H1 (cell line): ENCODE data around the gene PHLDB3. TPM values are rescaled to one million over a fixed set of nuclear protein-coding genes. Genes with fewer than 3 reads are reported as not detected.

Experiments used
- CTCF ChIA-PET: fragments of 300-600 bp; sonication (Branson Sonifier 250); formaldehyde crosslinking; loops from one replicate; lab custom pipeline; 2021; ENCODE audit not compliant: partially characterized antibody; lab: Charles Lee
- POLR2A ChIA-PET: fragments of 300-600 bp; sonication (Branson Sonifier 250); formaldehyde crosslinking; loops from one replicate; lab custom pipeline; 2021; ENCODE audit warnings: inconsistent platforms; ENCODE audit not compliant: partially characterized antibody; lab: Charles Lee
- DNase-seq, 2 experiments: peaks; one replicate each; pipeline versions ENCODE4 v3.0.0 to v3.0.0-alpha.2; 2010 to 2022; ENCODE audit warnings: low spot score in 2 of 2, low read depth in 1 of 2, mixed read lengths in 1 of 2
- FAIRE-seq: peaks from 2 replicates; lab custom pipeline; 2011; peaks lifted over from hg19 to GRCh38; lab: Jason Lieb, UNC
- H2AFZ ChIP-seq: 2 replicates; pipeline ENCODE4 v1.8.1; 2012; ENCODE audit warnings: low read length, inconsistent platforms
- H2AK5ac ChIP-seq: 2 replicates; pipeline ENCODE4 v1.6.1; 2013; ENCODE audit warnings: low read depth, low read length
- H2BK120ac ChIP-seq: replicated peaks from 2 replicates; pipeline ENCODE3; 2013; ENCODE audit warnings: low read depth, low read length, inconsistent platforms
- H2BK12ac ChIP-seq: 2 replicates; pipeline ENCODE4 v1.6.1; 2013; ENCODE audit warnings: low read depth, low read length
- H2BK15ac ChIP-seq: 2 replicates; pipeline ENCODE4 v1.6.1; 2013; ENCODE audit warnings: low read length
- H2BK20ac ChIP-seq: 2 replicates; pipeline ENCODE4 v1.6.1; 2013; ENCODE audit warnings: low read length
- H2BK5ac ChIP-seq: 2 replicates; pipeline ENCODE4 v1.6.1; 2013; ENCODE audit warnings: low read depth, low read length
- H3K14ac ChIP-seq: 2 replicates; pipeline ENCODE4 v1.6.1; 2013; ENCODE audit warnings: inconsistent platforms; ENCODE audit not compliant: insufficient read length
- H3K18ac ChIP-seq: 2 replicates; pipeline ENCODE4 v1.6.1; 2013; ENCODE audit warnings: low read length; ENCODE audit errors: extremely low read depth
- H3K23ac ChIP-seq: 2 replicates; pipeline ENCODE4 v1.6.1; 2013; ENCODE audit warnings: inconsistent platforms; ENCODE audit not compliant: insufficient read length
- H3K23me2 ChIP-seq: 2 replicates; pipeline ENCODE4 v1.6.1; 2013; ENCODE audit warnings: low read depth, low read length
- H3K27ac ChIP-seq: 2 replicates; pipeline ENCODE4 v1.6.1; 2011; ENCODE audit warnings: low read depth, low read length, inconsistent platforms
- H3K27me3 ChIP-seq, 4 experiments: replicated peaks in 1 of 4; 1 replicate in 1 of 4; 2 replicates in 3 of 4; pipeline versions ENCODE4 v1.6.1 to v1.8.1; 2011 to 2013; ENCODE audit warnings: low read length in 3 of 4, mild to moderate bottlenecking in 3 of 4, inconsistent platforms in 2 of 4, mixed read lengths in 2 of 4, moderate library complexity in 1 of 4; ENCODE audit not compliant: control insufficient read depth in 3 of 4, insufficient read depth in 3 of 4; ENCODE audit errors: extremely low read depth in 1 of 4
- H3K36me3 ChIP-seq, 4 experiments: 2 replicates each; pipeline versions ENCODE4 v1.6.1 to v1.8.1; 2011 to 2013; ENCODE audit warnings: mild to moderate bottlenecking in 4 of 4, low read length in 3 of 4, moderate library complexity in 2 of 4, control low read depth in 1 of 4, inconsistent platforms in 1 of 4; ENCODE audit not compliant: insufficient read depth in 4 of 4, control insufficient read depth in 2 of 4
- H3K4ac ChIP-seq: replicated peaks from 2 replicates; pipeline ENCODE3; 2013; ENCODE audit warnings: low read length, low read depth, mixed read lengths, inconsistent platforms; ENCODE audit not compliant: insufficient read length
- H3K4me1 ChIP-seq, 4 experiments: replicated peaks in 1 of 4; 1 replicate in 1 of 4; 2 replicates in 3 of 4; pipeline versions ENCODE4 v1.6.1 to v1.8.1; 2011 to 2013; ENCODE audit warnings: low read length in 3 of 4, inconsistent platforms in 2 of 4, mixed read lengths in 1 of 4; ENCODE audit not compliant: insufficient read depth in 4 of 4, control insufficient read depth in 3 of 4
- H3K4me2 ChIP-seq, 2 experiments: 2 replicates each; pipeline versions ENCODE4 v1.6.1 to v1.8.1; 2011 to 2013; ENCODE audit warnings: low read depth in 2 of 2, low read length in 2 of 2, control low read depth in 1 of 2, inconsistent platforms in 1 of 2, mild to moderate bottlenecking in 1 of 2; ENCODE audit not compliant: insufficient read depth in 1 of 2
- H3K4me3 ChIP-seq, 4 experiments: fragments of 200-600, 300-600 bp in 1 of 4; sonication (generic), shearing (Covaris generic), sonication (Bioruptor Twin) in 1 of 4; 2 replicates each; pipeline versions ENCODE4 v1.5.1 to v1.8.1; 2011 to 2016; ENCODE audit warnings: low read length in 4 of 4, low read depth in 3 of 4, control low read depth in 2 of 4, inconsistent platforms in 2 of 4, mild to moderate bottlenecking in 2 of 4, mixed read lengths in 1 of 4, moderate library complexity in 1 of 4; ENCODE audit not compliant: insufficient read depth in 2 of 4; ENCODE audit errors: extremely low read depth in 1 of 4
- H3K56ac ChIP-seq: replicated peaks from 2 replicates; pipeline ENCODE3; 2013; ENCODE audit warnings: low read depth, mild to moderate bottlenecking, mixed read lengths, low read length, inconsistent platforms; ENCODE audit not compliant: insufficient read length
- H3K79me1 ChIP-seq: 2 replicates; pipeline ENCODE4 v1.6.1; 2013; ENCODE audit warnings: low read depth, low read length, control low read depth
- H3K79me2 ChIP-seq, 2 experiments: 2 replicates each; pipeline versions ENCODE4 v1.6.1 to v1.8.1; 2012 to 2013; ENCODE audit warnings: low read length in 2 of 2, mild to moderate bottlenecking in 2 of 2, inconsistent platforms in 1 of 2; ENCODE audit not compliant: insufficient read depth in 2 of 2, control insufficient read depth in 1 of 2
- H3K9ac ChIP-seq, 4 experiments: replicated peaks in 1 of 4; 1 replicate in 1 of 4; 2 replicates in 3 of 4; pipeline versions ENCODE4 v1.6.1 to v1.8.1; 2011 to 2013; ENCODE audit warnings: low read depth in 3 of 4, low read length in 3 of 4, control low read depth in 2 of 4, mild to moderate bottlenecking in 2 of 4, moderate library complexity in 2 of 4, inconsistent platforms in 1 of 4; ENCODE audit errors: extremely low read depth in 1 of 4
- H3K9me3 ChIP-seq, 2 experiments: 2 replicates each; pipeline versions ENCODE4 v1.6.1 to v1.8.1; 2012 to 2013; ENCODE audit warnings: mild to moderate bottlenecking in 2 of 2, moderate library complexity in 2 of 2, control low read depth in 1 of 2, inconsistent platforms in 1 of 2, low read depth in 1 of 2, low read length in 1 of 2, mixed read lengths in 1 of 2; ENCODE audit not compliant: insufficient read depth in 2 of 2
- H4K20me1 ChIP-seq, 2 experiments: replicated peaks in 1 of 2; 2 replicates each; pipeline versions ENCODE3 to v1.8.1; 2011 to 2013; ENCODE audit warnings: inconsistent platforms in 2 of 2, low read length in 2 of 2, mild to moderate bottlenecking in 1 of 2; ENCODE audit not compliant: insufficient read depth in 2 of 2, control insufficient read depth in 1 of 2
- H4K5ac ChIP-seq: 2 replicates; pipeline ENCODE4 v1.6.1; 2013; ENCODE audit warnings: low read length, low read depth, mixed read lengths, inconsistent platforms; ENCODE audit not compliant: insufficient read length
- H4K8ac ChIP-seq: 2 replicates; pipeline ENCODE4 v1.8.0; 2013; ENCODE audit warnings: mild to moderate bottlenecking, moderate library complexity, low read length, inconsistent platforms; ENCODE audit not compliant: insufficient read depth; ENCODE audit errors: extremely low read depth
- H4K91ac ChIP-seq: replicated peaks from 2 replicates; pipeline ENCODE3; 2013; ENCODE audit warnings: low read length, mixed read lengths, inconsistent platforms; ENCODE audit not compliant: insufficient read length
- WGBS, 2 experiments: shearing (Covaris generic) in 1 of 2; methylation state at CpG; one replicate each; pipeline versions ENCODE4 v1.1.6 to v1.1.7; 2013 to 2015; ENCODE audit warnings: low lambda C conversion rate in 2 of 2, mixed read lengths in 2 of 2, inconsistent platforms in 1 of 2, low coverage in 1 of 2, missing lambda C conversion rate in 1 of 2; ENCODE audit not compliant: insufficient replicate concordance in 2 of 2, insufficient coverage in 1 of 2, insufficient read length in 1 of 2; ENCODE audit errors: extremely low coverage in 1 of 2, missing lambda C conversion rate in 1 of 2; 5-methylcytosine and 5-hydroxymethylcytosine counted together
- polyA plus RNA-seq, 7 experiments: library from polyadenylated mRNA; depleted of rRNA in 3 of 7; stranded (reverse) in 5 of 7; unstranded in 2 of 7; fragments of >200 nt in 5 of 7; fragments of 200-250 nt in 2 of 7; gene quantifications; 1 replicate in 5 of 7; 2 replicates in 1 of 7; 4 replicates in 1 of 7; pipeline versions ENCODE4 v1.2.1 to v1.2.3, GENCODE V29; 2011 to 2013; ENCODE audit warnings: missing spikeins in 2 of 7, mixed read lengths in 2 of 7
- total RNA-seq: library from RNA; stranded (reverse); fragmentation: NEBNext Ultra II Directional; extraction: Animal tissue kit (Norgen Biotek cat#: 25700); gene quantifications from 2 replicates; pipeline ENCODE4 v1.2.1, GENCODE V29; 2021

Gene PHLDB3
- total and polyA plus RNA-seq, 2 of the 8 experiments (the other 6 are each of a cell fraction or from before 2014, with no cell fraction given), result 4.0 to 8.5 TPM

DNA sequence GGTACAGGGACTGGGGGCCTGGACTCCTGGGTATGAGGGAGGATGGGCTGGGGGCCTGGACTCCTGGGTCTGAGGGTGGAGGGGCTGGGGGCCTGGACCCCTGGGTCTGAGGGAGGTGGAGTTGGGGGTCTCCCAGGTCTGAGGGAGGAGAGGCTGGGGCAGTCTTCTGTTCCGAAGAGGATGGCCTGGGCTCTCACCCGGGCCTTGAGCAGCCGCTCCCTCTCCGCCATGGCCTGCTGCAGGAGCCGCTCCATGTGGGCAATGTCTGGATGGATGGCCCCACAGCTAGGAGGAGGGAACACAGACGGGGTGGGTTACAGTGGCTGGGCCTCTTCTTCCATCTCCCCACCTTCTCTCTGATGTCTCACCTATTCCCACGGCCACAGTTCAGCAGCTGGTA is 18.1 kb downstream of the PHLDB3 start:
- no peaks in the 10 kb centered on the region for H3K27me3 ChIP-seq
- ChIA-PET CTCF (interaction anchor here (0.8 kb wide), 1 partner anchor 39 kb away, joined by 3 read pairs; no protein-coding TSS in a partner anchor), POLR2A (no interaction called here)

More for the DNA sequence above, 18.1 kb downstream of the PHLDB3 start:
- no peak for DNase-seq
- H3K56ac ChIP-seq, result no peak overlapping the region
- no peak for FAIRE-seq
- H4K5ac ChIP-seq, result no peak overlapping the region
- H3K9ac ChIP-seq, result no peak overlapping the region
- no peaks in the 10 kb centered on the region; the same call in 1 of the 2 replicates for H3K23me2 ChIP-seq
- no peaks in the 10 kb centered on the region for H3K4me1 ChIP-seq
- no peak overlapping the region for H3K4me2 ChIP-seq
- no peak overlapping the region for H2BK5ac ChIP-seq
- no peaks in the 10 kb centered on the region for H3K79me1 ChIP-seq
- H2BK12ac ChIP-seq, result no peak overlapping the region
- H2BK15ac ChIP-seq, result no peak overlapping the region
- no peak overlapping the region for H4K91ac ChIP-seq
- 95% methylated on average over 5 of the region's 7 CpGs; no CpG with 5 or more reads in 1 of the 2 experiments for WGBS, 2 experiments
- H2AFZ ChIP-seq, result no peak overlapping the region
- H3K4ac ChIP-seq, result no peak overlapping the region
- H2BK20ac ChIP-seq, result no peak overlapping the region
- no peak overlapping the region for H3K4me3 ChIP-seq
- no peak overlapping the region for H3K18ac ChIP-seq
- H4K20me1 ChIP-seq, result no peaks in the 10 kb centered on the region
- H3K27ac ChIP-seq, result no peak overlapping the region
- no peak overlapping the region for H2BK120ac ChIP-seq
- H3K14ac ChIP-seq, result no peak overlapping the region
- no peak overlapping the region for H3K23ac ChIP-seq
- no peaks in the 10 kb centered on the region for H3K79me2 ChIP-seq
- H3K9me3 ChIP-seq, result no peaks in the 10 kb centered on the region
- no peaks in the 10 kb centered on the region for H3K36me3 ChIP-seq
- H4K8ac ChIP-seq, result no peak overlapping the region; the same call in 1 of the 2 replicates
- H2AK5ac ChIP-seq, result no peak overlapping the region
